Glomerular visceral epithelial cell (primary cell): ENCODE results near the gene ZNF143.
"Not testable (repeated sequence)": the region's sequence is repeated elsewhere in the genome, so short reads cannot be mapped to it uniquely, and the experiment has no call there.

Experiments
- DNase-seq: peaks from one replicate; pipeline ENCODE4 v3.0.0-alpha.2; 2016; ENCODE audit errors: extremely low spot score

The ZNF143 gene

DNA sequence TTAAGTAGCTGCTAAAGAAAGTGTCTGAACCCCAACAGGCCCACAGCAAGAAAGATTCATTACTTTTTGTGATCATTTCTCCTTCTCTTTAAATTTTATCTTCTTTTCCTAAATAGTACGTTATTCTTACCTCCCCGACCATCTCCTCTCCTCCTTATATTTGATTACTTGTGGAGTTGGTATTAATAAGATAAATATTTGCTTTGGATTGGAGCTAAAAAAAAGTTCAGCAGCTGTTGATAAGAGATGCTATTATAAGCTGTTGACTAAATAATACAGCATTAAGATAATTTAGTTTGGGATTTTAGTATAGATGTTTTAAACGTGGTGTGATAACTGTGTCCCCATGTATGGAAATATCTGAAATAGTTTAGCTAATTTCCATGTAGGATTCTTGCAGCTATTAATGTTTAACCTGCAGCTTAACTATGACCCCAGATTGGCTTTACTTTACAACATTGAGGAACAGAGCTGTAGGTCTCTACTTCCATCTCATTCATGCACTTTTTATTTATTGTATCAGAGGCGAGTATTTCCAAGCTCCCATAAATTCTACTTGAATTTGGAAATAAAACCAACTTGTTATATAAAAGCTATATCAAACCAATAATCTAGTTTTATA is 37.8 kb downstream of the ZNF143 start:
- no peak for DNase-seq

DNA sequence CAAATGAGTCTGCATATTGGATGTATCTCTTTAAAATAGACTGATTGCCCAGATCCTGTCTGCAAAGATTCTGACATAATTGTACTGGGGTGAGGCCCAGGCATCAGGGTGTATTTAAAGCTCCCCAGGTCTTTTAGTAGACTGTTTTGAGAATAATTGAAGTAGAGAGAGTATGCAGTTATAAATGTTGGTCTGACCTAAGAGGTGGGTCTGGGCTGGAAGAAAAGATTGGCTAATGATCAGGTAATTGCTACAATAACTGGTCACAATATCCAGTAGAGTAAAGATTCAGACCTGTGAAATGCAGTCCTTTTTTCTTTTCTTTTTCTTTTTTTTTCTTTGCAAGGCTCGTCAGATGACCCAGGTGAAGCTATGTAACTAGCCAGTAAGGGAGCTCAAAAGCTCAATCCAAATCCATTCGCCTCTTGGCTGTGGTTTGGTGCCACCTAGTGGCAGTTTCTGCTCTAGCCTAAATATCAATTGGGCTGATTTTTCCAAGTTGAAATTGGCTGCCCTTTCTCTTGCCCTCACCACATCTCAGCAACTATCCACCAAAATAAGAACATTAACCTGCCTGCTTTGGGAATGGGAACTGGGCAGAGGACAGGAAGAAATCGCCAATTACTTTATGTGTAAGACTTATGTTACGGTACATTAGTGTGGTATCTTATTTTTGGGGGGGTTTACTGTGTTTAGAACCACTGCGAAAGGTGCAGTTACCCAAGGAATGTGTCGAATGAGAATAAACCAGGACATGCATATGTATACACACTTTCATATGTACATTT is 45.9 kb downstream of the ZNF143 start:
- DNase-seq, result peak; percentile 80

DNA sequence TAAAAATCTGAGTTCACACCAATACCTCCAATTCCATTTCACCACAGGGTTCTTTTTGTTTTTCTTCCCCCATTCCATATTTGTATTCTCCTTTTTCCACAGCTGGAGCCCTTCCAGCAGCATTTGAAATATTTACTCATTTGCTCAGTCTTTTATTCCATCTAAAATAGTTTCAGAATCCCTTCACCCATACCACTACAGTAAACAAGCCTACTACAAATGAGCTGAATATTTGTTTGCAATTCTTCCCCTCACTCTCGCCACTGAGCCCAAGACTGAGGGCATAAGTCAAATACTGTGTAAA is 46.4 kb downstream of the ZNF143 start:
- no peak for DNase-seq

DNA sequence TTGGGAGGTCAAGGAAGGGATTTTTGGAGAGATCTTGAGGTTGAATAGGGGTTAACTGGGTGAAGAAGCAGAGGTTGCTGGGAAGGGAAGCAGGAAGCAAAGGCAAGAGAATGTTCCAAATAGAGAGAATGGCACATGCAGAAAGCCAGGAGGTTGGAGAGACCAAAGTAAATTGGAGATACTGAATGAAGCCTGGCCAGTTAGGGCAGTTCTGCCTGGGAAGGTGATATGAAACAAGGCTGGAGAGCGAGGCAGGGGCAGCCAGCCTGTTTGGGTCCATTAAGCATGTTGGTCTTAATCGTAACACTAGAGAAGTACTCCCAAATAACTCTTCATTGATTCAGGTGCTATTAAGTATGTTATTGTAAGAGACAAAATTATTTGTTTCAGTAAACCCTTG is 48.2 kb downstream of the ZNF143 start:
- DNase-seq, result no peak

DNA sequence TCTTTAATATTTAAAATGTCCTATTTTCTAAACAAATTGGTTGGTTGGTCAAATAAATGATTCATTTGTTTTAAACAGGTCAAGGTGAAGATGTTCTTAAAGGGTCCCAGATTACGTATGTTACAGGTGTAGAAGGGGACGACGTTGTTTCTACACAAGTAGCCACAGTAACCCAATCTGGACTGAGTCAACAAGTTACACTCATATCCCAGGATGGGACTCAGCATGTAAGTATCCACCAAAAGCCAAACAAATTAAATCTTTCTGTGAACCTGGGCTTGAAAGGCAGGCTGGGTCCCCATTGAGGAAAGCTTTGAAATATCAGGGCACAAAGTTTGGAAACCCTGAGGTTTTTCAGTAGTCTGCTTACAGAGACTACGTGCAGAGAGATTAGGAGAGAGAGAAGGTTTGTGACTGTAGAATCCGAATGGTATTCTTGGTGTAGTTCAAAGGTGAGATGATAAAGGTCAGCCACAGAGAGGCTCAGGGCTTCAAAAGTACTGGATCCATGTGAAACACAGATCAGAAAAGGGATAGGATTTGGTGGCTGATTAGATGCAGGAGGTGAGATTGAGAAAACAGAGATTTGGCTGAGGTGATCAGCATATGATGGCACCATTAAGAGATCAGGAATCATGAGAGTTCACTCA is 51.7 kb downstream of the ZNF143 start:
- no peak for DNase-seq

DNA sequence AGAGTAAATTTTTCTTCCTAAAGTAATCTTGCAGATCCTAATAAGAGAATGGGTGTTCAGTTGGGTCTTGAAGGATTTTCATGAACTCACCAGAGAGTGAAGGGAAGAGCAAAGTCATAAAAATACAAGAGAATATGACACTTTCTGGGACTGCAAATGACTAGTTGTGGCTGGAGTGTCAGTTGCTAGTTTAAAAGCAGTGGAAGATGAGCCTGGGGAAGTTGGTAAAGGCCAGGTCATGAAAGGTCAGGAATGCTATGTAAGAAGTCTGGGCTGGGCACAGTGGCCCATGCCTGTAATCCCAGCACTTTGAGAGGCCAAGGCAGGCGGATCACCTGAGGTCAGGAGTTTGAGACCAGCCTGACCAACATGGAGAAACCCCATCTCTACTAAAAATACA is 53.8 kb downstream of the ZNF143 start:
- DNase-seq, result not testable (repeated sequence)

DNA sequence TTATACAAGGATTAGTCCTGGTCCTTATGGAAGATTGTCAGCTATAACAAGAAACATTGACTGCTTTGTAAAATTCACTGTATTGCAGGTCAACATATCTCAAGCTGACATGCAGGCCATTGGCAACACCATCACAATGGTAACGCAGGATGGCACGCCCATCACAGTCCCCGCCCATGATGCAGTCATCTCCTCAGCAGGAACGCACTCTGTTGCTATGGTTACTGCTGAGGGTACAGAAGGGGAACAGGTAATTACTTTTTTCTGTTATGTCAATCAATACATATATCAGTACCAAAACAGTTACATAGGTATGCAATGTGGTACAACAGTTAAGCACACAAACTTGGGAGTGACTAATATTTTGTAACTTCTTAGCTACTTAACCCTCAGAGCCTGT is 55.3 kb downstream of the ZNF143 start:
- DNase-seq, result no peak

DNA sequence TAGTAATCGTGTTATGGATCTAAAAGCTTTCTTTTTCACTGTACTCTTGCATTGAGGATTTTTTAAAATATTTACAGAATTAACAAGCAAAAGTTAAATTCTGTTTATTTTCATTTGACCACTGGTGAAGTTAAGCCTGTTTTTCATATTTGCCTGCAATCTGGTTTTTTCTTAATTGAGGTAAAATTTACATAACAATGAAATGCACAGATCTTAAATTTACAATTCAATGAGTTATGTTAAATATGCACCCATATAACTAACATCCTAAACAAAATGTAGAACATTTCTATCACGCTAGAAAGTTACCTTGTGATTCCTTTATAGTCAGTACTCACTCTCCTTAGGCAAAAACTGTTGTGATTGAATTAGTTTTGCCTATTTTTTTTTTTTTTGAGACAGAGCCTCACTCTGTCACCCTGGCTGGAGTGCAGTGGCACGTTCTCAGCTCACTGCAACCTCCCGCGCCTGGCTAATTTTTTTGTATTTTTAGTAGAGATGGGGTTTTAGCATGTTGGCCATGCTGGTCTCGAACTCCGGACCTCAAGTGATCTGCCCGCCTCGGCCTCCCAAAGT is 58.1 kb downstream of the ZNF143 start:
- no peak for DNase-seq

DNA sequence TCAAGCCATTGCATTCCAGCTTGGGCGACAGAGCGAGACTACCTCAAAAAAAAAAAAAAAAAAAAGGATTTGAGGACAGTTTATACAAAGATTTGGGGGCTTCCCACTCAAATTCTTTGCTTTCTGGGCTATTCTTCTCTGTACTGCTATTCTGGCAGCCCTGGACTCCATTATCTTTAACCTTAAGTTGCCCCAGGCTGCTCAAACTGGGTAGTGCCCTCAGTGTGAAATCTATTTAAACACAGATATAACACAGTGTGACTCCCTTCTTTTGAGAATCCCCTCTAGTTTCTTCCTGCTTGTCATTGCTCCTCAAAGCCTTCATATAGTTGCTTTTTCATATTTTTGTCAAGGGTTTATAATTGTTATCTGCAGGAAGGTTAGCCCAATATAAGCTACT is 63.2 kb downstream of the ZNF143 start:
- DNase-seq, result no peak

DNA sequence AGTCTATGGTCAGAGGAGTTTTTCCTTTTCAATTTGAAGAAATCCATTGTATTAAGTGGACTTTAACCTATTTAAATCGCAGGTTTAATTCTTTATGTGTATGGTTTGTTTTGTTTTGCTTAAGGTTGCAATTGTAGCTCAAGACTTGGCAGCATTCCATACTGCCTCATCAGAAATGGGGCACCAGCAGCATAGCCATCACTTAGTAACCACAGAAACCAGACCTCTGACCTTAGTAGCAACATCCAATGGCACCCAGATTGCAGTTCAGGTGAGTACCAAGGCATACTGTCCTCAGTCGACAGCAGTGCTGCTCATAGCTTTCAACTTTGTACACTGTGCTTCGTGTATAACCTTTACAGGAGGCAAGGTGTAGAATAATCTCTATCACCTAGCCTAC is 64.3 kb downstream of the ZNF143 start:
- no peak for DNase-seq

DNA sequence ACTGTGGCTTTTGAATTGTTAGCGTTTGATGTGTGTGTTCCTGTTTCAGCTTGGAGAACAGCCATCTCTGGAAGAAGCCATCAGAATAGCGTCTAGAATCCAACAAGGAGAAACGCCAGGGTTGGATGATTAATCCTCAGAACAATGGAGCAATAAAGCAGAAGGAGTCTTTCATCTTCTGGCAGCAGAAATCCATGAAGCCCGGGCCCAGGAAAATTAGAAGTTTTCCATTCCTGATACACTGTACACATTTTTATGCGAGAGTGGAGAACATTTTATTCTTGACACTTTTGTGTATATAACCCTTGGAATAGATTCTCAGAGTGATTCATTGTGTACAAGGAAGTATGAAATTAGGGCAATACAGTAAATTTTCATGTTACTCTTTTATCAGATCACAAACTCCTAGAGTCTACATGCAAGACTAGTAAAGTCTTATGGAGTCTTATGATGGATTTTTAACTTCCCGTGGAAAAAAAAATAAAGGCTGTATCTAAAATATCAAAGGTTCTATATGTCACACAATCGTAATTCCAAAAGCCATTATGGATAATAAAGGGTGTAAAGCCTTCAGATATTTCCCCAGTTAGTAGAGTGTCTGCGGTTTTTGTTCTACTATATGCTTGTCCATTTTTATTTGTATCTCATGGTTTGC is 66.8 kb downstream of the ZNF143 start:
- no peak for DNase-seq

DNA sequence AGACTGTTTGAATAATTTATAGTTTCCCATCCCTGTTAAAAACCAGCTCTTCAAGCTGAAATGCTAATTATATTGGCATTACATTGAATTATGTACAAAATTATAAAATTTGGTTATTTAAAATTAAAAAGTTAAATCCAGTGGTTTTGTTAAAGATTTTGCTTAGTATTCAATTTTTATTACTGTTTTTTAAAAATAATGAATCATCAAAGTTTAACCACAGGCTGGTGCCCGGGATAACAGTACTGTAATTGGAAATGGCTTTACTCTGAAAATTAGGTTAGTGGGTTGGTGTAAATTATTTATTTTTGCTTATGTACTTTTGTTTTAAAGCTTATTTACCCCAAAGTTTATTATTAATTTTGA is 67.3 kb downstream of the ZNF143 start:
- DNase-seq, result no peak

DNA sequence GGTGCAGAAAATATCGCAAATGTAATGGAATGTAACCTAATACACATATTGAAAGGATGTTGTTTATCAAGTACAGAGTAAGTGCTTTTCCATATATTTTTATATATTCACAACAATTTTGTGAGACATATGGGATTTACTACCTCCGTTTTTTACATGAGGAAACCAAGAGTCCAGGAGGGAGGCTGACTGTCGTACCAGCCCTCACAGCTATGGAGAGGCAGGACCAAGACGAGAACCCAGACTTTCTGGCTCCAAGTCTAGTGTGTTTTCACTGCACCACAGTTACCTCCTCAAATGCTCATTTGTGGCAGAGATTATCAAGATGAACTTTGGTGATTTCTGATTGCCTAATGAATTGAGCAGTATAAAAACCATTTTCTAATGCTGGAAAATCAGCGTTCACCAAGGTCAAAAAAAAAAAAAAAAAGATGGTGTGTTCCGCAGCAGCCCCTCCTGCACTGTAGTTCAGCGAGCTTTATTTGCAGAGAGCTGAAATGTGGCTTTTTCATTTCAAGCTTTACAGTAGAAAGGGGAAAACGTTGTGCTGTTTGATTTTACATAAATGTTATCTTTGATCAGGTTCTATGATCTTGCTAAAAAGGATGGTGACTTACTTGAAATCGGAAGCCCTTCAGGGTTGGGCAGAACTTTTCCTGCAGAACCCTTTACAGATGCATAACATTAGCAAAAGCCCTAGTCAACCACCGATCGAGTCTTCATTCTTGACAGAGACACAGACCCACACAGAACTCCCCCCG is 67.9 kb downstream of the ZNF143 start:
- no peak for DNase-seq

DNA sequence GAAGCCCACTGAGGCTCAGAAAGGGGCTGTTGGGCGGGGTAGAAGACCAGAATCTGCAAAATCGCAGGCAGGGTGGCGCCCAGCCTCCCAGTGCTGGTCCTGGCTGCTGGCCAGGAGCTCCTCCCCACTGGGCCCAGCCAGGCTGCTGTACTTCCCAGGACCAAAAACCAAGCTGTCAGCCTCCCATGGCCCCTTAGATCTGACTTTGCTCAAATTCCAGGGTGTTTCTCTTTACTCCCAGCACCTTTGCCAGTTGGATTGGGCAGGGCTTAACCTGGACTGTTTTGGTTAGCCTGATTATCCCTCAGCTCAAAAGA is 68.5 kb downstream of the ZNF143 start:
- no peak for DNase-seq

DNA sequence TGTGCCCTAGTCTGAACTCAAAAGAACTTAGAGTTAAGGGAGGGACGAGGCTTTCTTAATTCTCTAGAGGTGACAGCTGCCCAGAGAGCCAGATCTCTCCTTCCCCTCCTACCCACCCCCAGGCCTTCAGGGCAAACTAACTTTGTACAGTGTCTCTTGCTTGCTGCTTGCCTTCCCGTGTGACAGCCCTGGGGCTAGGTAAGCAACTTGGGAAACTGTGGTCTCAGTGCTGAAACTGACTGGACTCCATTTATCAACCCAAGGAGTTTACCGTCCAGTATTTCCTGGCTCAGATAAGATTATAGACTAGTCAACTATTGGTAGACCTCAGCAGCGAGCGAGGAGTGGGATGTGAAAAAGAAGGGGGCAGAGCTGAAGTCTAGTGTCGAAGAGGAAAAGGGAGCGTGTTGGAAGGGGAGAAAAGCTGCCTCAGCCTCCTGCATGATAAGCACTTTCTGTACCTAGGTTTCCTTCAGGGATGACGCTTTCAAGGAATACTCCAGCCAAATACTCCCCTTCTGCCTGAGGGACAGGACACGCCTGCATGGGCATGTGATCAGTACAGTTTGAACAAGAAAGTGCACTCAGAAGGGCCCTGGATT is 69.3 kb downstream of the ZNF143 start:
- no peak for DNase-seq

DNA sequence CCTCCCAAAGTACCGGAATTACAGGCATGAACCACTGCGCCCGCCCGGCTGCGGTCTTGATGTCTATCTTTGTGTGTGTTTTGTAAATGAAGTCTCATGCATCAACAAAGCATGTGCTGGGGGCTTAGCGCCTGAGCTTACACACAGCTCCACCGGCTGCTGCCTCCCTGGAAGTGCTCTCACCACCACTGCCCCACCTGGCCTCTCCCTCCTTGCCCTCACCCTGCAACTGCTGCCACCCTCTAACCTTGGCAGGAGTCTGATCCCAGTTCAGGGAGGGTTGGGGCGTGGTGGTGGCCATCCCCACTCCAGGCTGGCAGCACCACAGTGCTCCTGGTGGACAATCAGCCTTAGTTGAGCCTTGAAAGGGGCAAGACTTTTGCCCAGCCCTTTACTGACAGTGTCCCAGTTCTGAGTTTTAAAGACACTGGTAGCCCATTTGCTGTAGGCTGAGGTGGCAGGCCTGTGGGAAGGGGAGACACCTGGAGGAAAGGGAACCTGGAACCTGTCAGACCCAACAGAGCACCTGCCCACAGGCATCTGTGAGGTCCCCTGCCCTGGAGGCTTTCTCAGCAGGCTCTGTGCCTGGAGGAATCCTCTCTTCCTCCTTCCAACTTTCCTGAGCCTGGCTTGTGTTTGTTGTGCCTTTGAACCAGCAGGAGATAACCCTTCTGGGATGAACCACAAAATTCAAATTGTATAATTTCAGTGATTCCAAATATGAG is 70.3 kb downstream of the ZNF143 start:
- no peak for DNase-seq

DNA sequence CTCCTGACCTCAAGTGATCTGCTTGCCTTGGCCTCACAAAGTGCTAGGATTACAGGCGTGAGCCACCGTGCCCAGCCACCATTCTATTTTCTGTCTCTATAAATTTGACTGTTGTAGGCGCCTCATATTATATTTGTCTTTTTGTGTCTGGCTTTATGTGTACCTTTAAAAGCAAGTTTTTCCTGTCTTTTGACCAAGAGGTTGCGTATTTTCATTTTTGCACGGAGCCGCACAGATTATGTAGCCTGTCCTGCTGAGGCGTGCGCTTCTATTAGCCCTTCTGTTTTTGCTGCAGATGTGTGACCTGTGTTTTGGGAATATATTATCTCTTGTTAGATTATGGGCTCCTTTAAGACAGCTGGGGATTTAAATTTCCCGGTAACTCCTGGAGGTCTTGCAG is 72.2 kb downstream of the ZNF143 start:
- no peak for DNase-seq

DNA sequence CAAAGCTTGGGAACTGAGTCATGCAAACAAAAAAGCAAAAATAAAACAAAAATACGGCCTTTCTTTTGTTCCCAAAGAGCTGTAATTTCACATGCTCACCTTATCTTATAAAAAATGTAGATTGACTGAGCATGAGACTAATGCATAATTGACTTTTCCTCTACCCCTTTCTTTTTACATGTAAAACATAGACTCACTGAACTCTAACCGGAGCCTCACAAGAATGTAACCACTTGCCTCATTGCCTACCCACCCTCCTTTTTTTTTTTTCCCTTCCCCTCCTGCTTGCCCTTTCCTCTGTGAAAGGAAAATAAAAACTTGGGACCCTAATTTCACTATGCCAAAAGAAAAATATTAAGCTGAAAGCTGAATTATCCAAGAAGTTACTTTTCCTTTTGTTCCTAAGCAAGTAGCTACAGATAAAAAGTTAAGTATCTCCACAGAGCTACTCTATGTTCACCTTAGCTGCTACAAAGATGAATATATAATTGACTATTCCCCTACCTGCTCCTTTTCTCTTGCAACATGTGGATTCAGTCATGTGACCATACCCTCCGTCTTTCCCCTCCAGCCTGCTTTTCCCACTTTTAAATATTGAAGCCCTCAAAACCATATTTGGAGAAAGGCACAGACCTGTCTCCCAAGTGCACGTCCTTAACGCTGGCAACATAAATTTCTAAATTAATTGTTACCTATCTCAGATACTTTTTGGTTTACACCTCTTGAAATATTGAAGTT is 73.1 kb downstream of the ZNF143 start:
- no peak for DNase-seq

DNA sequence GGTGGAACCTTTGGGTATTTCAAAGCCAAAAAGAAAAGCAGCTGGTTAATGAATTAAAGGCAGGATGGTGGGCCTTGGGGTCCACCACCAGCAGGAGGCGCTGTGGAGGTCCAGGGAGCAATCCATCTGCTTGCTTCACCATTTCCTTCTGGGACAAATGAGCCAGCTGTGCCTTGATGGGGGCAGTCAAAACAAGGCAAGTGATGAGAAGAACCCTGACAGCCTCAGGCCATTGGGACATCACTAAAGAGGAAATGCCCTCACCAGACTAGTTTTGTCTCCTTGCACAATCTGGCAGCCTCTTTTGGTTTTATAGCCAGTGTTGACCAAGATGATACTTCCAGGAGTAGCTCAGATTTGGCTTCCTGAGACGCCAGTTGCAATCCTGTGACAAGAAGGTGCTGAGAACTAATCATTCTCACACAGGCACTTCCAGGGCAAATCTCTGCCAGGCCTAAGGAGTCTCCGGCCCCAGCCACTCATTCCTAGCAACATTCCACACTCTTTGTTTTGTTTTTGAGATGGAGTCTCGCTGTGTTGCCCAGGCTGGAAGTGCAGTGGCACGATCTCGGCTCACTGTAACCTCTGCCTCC is 74.5 kb downstream of the ZNF143 start:
- peak; percentile 27 for DNase-seq

DNA sequence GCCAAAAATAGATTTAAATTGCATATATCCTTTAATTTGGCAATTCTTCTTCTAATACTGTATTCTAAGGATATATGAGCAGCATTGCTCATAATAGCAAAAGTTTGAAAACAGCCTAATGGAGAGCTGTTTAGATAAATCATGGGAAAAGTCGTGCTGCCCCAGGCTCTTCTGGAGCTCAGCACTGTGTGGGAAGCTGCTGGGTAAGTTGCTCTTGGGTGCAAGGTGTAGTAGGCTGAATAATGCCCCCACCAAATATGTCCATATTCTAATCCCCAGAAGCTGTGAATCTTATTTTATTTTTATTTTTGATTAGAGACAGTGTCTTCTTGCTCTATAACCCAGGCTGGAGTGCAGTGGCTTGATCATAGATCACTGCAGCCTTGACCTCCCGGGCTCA is 77.7 kb downstream of the ZNF143 start:
- no peak for DNase-seq
